Esophagus squamous epithelium (tissue), 5 donors: ENCODE data around the gene PTPN13. TPM values are rescaled to one million over a fixed set of nuclear protein-coding genes. Genes with fewer than 3 reads are reported as not detected.

ENCODE experiments used
- DNase-seq: peaks from one replicate; lab custom pipeline; 2025; lab: John Stamatoyannopoulos, UW
- H3K27ac ChIP-seq, 4 donors: fragments of 200-600 bp; sonication (generic); one replicate each; pipeline ENCODE4 v1.5.1; 2016 to 2019; ENCODE audit warnings: mild to moderate bottlenecking in 1 of 4
- H3K27me3 ChIP-seq, 4 donors: fragments of 200-600 bp; sonication (generic); 1 replicate in 3 of 4; 2 replicates in 1 of 4; pipeline versions ENCODE4 v1.5.1 to v1.6.0; 2017 to 2021; ENCODE audit warnings: antibody characterized with exemption in 1 of 4
- H3K36me3 ChIP-seq, 3 donors: fragments of 200-600 bp; sonication (generic); one replicate each; pipeline ENCODE4 v1.5.1; 2016 to 2019
- H3K4me1 ChIP-seq, 3 donors: fragments of 200-600 bp; sonication (generic); one replicate each; pipeline ENCODE4 v1.5.1; 2017 to 2019
- H3K4me3 ChIP-seq, 4 donors: fragments of 200-600 bp; sonication (generic); 1 replicate in 3 of 4; 2 replicates in 1 of 4; pipeline ENCODE4 v1.5.1; 2016 to 2019; ENCODE audit warnings: mild to moderate bottlenecking in 2 of 4, moderate library complexity in 1 of 4
- H3K9me3 ChIP-seq, 3 donors: fragments of 200-600 bp; sonication (generic); one replicate each; pipeline ENCODE4 v1.5.1; 2016 to 2019
- CTCF ChIP-seq, 6 experiments: fragments of 450-650 bp in 4 of 6; fragments of 200-600 bp in 2 of 6; sonication (generic) in 2 of 6; IDR thresholded peaks; one replicate each; pipeline ENCODE4 v1.5.1; 2016 to 2019; ENCODE audit warnings: antibody characterized with exemption in 6 of 6, mild to moderate bottlenecking in 4 of 6, moderate library complexity in 4 of 6
- POLR2A ChIP-seq, 4 donors: fragments of 450-650 bp; IDR thresholded peaks; one replicate each; pipeline ENCODE4 v1.6.1; 2017; ENCODE audit warnings: antibody characterized with exemption in 4 of 4, mild to moderate bottlenecking in 4 of 4, moderate library complexity in 3 of 4
- WGBS, 2 donors: methylation state at CpG; one replicate each; pipeline ENCODE4 v1.1.5; 2018; 5-methylcytosine and 5-hydroxymethylcytosine counted together
- intact Hi-C: fragments of 100-400 bp; cut with DNase I; formaldehyde crosslinking; loops from one replicate; pipeline ENCODE4 v1.15.0; 2022
- total RNA-seq, 4 donors: library from RNA; depleted of rRNA; stranded (reverse); fragments of >200 nt; gene quantifications; one replicate each; pipeline ENCODE4 v1.1.0, GENCODE V29; 2016
- donor health status: DM: yes; HTN: yes; CAD: no.

PTPN13 gene
- total RNA-seq, 4 donors from 2014 or later = 44.8 to 94.9 (median 66.7) TPM

- TF ChIP-seq CTCF (IDR thresholded peaks at IDR 0.05) (no peak), POLR2A (IDR thresholded peaks at IDR 0.05) (no peak)
- Histone ChIP-seq H3K9me3 (no peaks in the 10 kb centered on the region), H3K27me3 (no peaks in the 10 kb centered on the region), H3K36me3 (peaks cover 0 to 97% (median 16%) of the 10 kb centered on the region in 3 donors), H3K4me3 (no peak overlapping the region), H3K27ac (no peak overlapping the region), H3K4me1 (no peaks in the 10 kb centered on the region)
- no peak for DNase-seq
- WGBS, 2 donors = 53 to 71% methylated on average over 4 of the region's 4 CpGs
- intact Hi-C loops = no loop called here
Observed at GRCh38 chr4:86775061-86775460, 180.9 kb downstream of the PTPN13 start.

- Histone ChIP-seq H3K27ac (no peak overlapping the region), H3K4me3 (no peak overlapping the region), H3K27me3 (no peaks in the 10 kb centered on the region), H3K4me1 (no peaks in the 10 kb centered on the region), H3K9me3 (no peaks in the 10 kb centered on the region), H3K36me3 (peaks cover 0 to 95% (median 10%) of the 10 kb centered on the region in 3 donors)
- intact Hi-C loops = no loop called here
- TF ChIP-seq POLR2A (IDR thresholded peaks at IDR 0.05) (no peak), CTCF (IDR thresholded peaks at IDR 0.05) (no peak)
- WGBS, 2 donors = 96 to 98% methylated on average over 4 of the region's 4 CpGs
- DNase-seq = no peak
Observed at GRCh38 chr4:86778175-86778574, 184.1 kb downstream of the PTPN13 start.

- H3K36me3 ChIP-seq = peaks cover 0 to 90% (median 4%) of the 10 kb centered on the region in 3 donors
- DNase-seq = no peak
- no peaks in the 10 kb centered on the region for H3K4me1 ChIP-seq
- 71 to 85% methylated on average over 2 of the region's 2 CpGs for WGBS, 2 donors
- TF ChIP-seq CTCF (IDR thresholded peaks at IDR 0.05) (no peak), POLR2A (IDR thresholded peaks at IDR 0.05) (no peak)
- no peaks in the 10 kb centered on the region for H3K27me3 ChIP-seq
- no peaks in the 10 kb centered on the region for H3K9me3 ChIP-seq
- no peak overlapping the region for H3K27ac ChIP-seq
- H3K4me3 ChIP-seq = no peak overlapping the region
- intact Hi-C loops = no loop called here
Observed at GRCh38 chr4:86788826-86789225, 194.7 kb downstream of the PTPN13 start.

- H3K36me3 ChIP-seq = peaks cover 0 to 67% (median 4%) of the 10 kb centered on the region in 3 donors
- H3K9me3 ChIP-seq = no peaks in the 10 kb centered on the region
- TF ChIP-seq CTCF (IDR thresholded peaks at IDR 0.05) (no peak), POLR2A (IDR thresholded peaks at IDR 0.05) (no peak)
- no peak for DNase-seq
- WGBS, 2 donors = 82% methylated on average over 2 of the region's 8 CpGs; no CpG with 5 or more reads in 1 of the 2 donors
- no peaks in the 10 kb centered on the region for H3K4me1 ChIP-seq
- intact Hi-C loops = no loop called here
- H3K27me3 ChIP-seq = no peaks in the 10 kb centered on the region
- H3K27ac ChIP-seq = no peak overlapping the region
- no peak overlapping the region for H3K4me3 ChIP-seq
Observed at GRCh38 chr4:86791126-86791525, 197.0 kb downstream of the PTPN13 start.

- H3K9me3 ChIP-seq = no peaks in the 10 kb centered on the region
- no peak overlapping the region for H3K4me3 ChIP-seq
- no peak for DNase-seq
- no peaks in the 10 kb centered on the region for H3K4me1 ChIP-seq
- H3K27ac ChIP-seq = no peak overlapping the region
- intact Hi-C loops = no loop called here
- 91 to 92% methylated on average over 3 of the region's 3 CpGs for WGBS, 2 donors
- H3K27me3 ChIP-seq = no peaks in the 10 kb centered on the region
- TF ChIP-seq POLR2A (IDR thresholded peaks at IDR 0.05) (no peak), CTCF (IDR thresholded peaks at IDR 0.05) (no peak)
- H3K36me3 ChIP-seq = peaks cover 0 to 96% (median 7%) of the 10 kb centered on the region in 3 donors
Observed at GRCh38 chr4:86809809-86810208, 215.7 kb downstream of the PTPN13 start.
